Heart left ventricle (tissue), 13 donors: ENCODE measurements around the gene GABRD.

Experiments
- POLR2A ChIP-seq, 2 donors: fragments of 450-650 bp; IDR thresholded peaks; one replicate each; pipeline ENCODE4 v1.6.1; 2017; ENCODE audit warnings: antibody characterized with exemption in 2 of 2, mild to moderate bottlenecking in 2 of 2, moderate library complexity in 2 of 2
- TF ChIP-seq, protein P1 (sequence below), 12 donors: fragments of 200-600 bp; sonication (generic) in 4 of 12; IDR thresholded peaks; one replicate each; pipeline versions ENCODE4 v1.5.0 to v1.8.0; 2018 to 2022; ENCODE audit warnings: antibody characterized with exemption in 12 of 12, mild to moderate bottlenecking in 5 of 12
- donor health status: ischemic (EF 13 %, LVEDD 7.1; RV severe dilation, severe dysfunction).
- donor health status: DM: no; HTN: yes; CAD: no.
- donor health status: DM: no; HTN: no; CAD: no.
- donor health status: ischemic (EF 25% LVEDD 6.9; RV normal size, moderate dysfunction).
- donor health status: ischemic (EF 25% LVEDD 5.7; RV mildly dilated, moderate dysfunction).
- donor health status: ischemic (EF 35%, LVEDD 5.7; RV mildly dilated, moderate dysfunction).
- donor health status: nonischemic (EF 11% LVEDD 7.7; RV severe dilation, severe dysfunction).
- donor health status: DM: yes; HTN: yes; CAD: no.
- donor health status: PGD.
- donor health status: ischemic (EF 29% LVEDD 5.4; RV normal size, mild dysfunction).
- donor health status: nonischemic (EF 23%, LVEDD 6.1; RV moderate dilation, normal function).

DNA sequence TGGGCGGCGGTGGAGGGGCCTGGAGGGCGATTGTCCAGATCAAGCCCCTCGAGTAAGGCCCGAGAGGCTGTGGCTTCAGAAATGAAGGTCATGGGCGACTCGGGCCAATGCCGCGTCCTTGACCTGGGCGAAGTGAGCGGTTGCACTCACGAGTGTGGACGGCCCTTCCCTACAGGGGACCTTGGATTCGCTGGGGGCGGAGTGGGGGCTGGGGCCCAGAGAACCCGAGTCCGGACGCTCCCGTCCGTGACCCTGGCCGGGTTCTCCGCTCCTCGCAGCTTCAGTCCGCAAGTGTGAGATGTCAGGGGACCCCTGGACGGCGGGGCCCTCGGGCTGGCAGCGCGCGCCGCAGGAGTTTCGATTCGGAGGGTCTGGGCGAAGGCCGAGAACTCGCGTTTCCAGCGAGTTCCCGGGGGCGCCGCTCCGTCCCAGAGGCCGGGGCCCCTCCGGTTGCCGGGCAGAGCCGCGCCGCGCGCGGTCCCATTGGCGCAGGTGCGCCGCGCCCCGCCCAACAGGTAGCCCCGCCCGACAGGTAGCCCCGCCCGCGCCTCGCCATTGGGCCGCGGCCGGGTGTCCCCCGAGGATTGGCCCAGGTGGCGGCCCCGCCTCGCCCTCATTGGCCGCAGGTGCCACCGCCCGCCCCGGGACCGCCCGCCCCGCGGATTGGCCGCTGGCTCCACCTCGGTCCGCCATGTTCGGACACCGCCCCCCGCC lies 30.7 kb downstream of the GABRD start, which contains the start of gene PRKCZ:
- TF ChIP-seq, protein P1, sequence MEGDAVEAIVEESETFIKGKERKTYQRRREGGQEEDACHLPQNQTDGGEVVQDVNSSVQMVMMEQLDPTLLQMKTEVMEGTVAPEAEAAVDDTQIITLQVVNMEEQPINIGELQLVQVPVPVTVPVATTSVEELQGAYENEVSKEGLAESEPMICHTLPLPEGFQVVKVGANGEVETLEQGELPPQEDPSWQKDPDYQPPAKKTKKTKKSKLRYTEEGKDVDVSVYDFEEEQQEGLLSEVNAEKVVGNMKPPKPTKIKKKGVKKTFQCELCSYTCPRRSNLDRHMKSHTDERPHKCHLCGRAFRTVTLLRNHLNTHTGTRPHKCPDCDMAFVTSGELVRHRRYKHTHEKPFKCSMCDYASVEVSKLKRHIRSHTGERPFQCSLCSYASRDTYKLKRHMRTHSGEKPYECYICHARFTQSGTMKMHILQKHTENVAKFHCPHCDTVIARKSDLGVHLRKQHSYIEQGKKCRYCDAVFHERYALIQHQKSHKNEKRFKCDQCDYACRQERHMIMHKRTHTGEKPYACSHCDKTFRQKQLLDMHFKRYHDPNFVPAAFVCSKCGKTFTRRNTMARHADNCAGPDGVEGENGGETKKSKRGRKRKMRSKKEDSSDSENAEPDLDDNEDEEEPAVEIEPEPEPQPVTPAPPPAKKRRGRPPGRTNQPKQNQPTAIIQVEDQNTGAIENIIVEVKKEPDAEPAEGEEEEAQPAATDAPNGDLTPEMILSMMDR (IDR thresholded peaks at IDR 0.05), result no peak
- TF ChIP-seq POLR2A (IDR thresholded peaks at IDR 0.05), result peak in 1 of 2 donors; percentile 42
